ENCODE data around the gene DOCK4. TPM values are rescaled to one million over a fixed set of nuclear protein-coding genes. Genes with fewer than 3 reads are reported as not detected.

The DOCK4 gene
- total RNA-seq, 4 donors from 2014 or later: 30.8 to 49.8 (median 37.2) TPM

DNA sequence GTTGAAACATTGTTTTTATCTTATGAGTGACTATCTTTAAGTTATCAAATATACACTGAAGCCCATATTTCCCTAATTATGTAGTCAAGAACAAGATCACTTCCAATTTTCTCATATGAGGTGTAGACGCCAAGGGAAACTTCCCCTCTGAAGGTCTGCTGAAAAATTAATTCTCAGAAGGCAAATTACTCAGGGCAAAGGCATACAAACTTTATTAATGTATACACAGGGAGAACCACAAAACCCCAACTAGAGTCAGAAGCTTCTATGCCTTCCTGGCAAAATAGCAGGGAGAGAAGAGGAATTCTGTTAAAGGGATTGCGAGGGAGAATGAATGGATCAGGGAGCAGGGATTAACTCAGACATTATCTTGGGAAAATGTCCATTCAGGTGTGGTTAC lies 83.4 kb downstream of the DOCK4 start:
- TF ChIP-seq EP300 (IDR thresholded peaks at IDR 0.05) (no peak), POLR2A (IDR thresholded peaks at IDR 0.05) (no peak), CTCF (IDR thresholded peaks at IDR 0.05) (no peak)
- Histone ChIP-seq H3K4me3 (no peak overlapping the region), H3K9me3 (no peaks in the 10 kb centered on the region), H3K27me3 (no peaks in the 10 kb centered on the region), H3K36me3 (no peaks in the 10 kb centered on the region), H3K4me1 (peaks cover 0 to 5% (median 0%) of the 10 kb centered on the region in 4 donors), H3K27ac (no peak overlapping the region)
- WGBS, 2 donors: 91 to 95% methylated on average over 2 of the region's 2 CpGs
- no peak for DNase-seq (ENCODE audit: low spot score in 2 of 2)

GRCh38 chr7:112122144-112122543 lies 84.1 kb downstream of the DOCK4 start:
- Histone ChIP-seq H3K9me3 (no peaks in the 10 kb centered on the region), H3K4me1 (peaks cover 0 to 5% (median 0%) of the 10 kb centered on the region in 4 donors), H3K4me3 (no peak overlapping the region), H3K27me3 (no peaks in the 10 kb centered on the region), H3K27ac (no peak overlapping the region), H3K36me3 (no peaks in the 10 kb centered on the region)
- TF ChIP-seq CTCF (IDR thresholded peaks at IDR 0.05) (no peak), POLR2A (IDR thresholded peaks at IDR 0.05) (no peak), EP300 (IDR thresholded peaks at IDR 0.05) (no peak)
- DNase-seq (ENCODE audit: low spot score in 2 of 2): no peak

DNA sequence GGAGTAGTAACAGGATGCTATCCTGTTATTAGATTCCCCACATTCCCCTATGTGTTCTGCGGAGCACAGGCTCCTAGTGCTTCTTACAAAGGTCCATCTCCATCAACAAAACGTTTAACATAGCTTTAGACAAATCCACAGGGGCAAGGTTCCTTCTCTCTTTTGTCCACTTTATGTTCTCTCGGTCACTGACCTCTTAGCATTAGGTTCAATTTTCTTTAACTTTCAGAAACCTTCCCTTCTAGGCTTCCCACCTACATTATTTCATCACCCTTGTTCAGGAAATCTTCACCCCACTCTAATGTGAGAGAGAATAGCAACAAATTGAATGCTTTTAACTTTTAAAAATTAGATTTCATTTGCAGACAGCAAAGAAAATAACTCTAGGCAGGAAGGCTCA lies 84.9 kb downstream of the DOCK4 start:
- WGBS, 2 donors: 80 to 85% methylated on average over 3 of the region's 3 CpGs

GRCh38 chr7:112120696-112121217 lies 85.4 kb downstream of the DOCK4 start:
- no peaks in the 10 kb centered on the region for H3K9me3 ChIP-seq
- no peak overlapping the region for H3K27ac ChIP-seq
- H3K4me3 ChIP-seq: no peak overlapping the region
- no peaks in the 10 kb centered on the region for H3K36me3 ChIP-seq
- TF ChIP-seq CTCF (IDR thresholded peaks at IDR 0.05) (no peak), EP300 (IDR thresholded peaks at IDR 0.05) (no peak), POLR2A (IDR thresholded peaks at IDR 0.05) (no peak)
- H3K4me1 ChIP-seq: peaks cover 0 to 12% (median 0%) of the 10 kb centered on the region in 4 donors
- WGBS, 2 donors: 76 to 86% methylated on average over 1 of the region's 1 CpG
- no peaks in the 10 kb centered on the region for H3K27me3 ChIP-seq
- no peak for DNase-seq (ENCODE audit: low spot score in 2 of 2)

More for the DNA sequence above, 84.9 kb downstream of the DOCK4 start:
- no peak for TF ChIP-seq EP300 (IDR thresholded peaks at IDR 0.05)
- TF ChIP-seq CTCF (IDR thresholded peaks at IDR 0.05): no peak
- no peak for TF ChIP-seq POLR2A (IDR thresholded peaks at IDR 0.05)
- Histone ChIP-seq H3K27me3 (no peaks in the 10 kb centered on the region), H3K27ac (no peak overlapping the region), H3K4me1 (peaks cover 0 to 12% (median 0%) of the 10 kb centered on the region in 4 donors), H3K9me3 (no peaks in the 10 kb centered on the region), H3K4me3 (no peak overlapping the region), H3K36me3 (no peaks in the 10 kb centered on the region)
- DNase-seq (ENCODE audit: low spot score in 2 of 2): no peak

DNA sequence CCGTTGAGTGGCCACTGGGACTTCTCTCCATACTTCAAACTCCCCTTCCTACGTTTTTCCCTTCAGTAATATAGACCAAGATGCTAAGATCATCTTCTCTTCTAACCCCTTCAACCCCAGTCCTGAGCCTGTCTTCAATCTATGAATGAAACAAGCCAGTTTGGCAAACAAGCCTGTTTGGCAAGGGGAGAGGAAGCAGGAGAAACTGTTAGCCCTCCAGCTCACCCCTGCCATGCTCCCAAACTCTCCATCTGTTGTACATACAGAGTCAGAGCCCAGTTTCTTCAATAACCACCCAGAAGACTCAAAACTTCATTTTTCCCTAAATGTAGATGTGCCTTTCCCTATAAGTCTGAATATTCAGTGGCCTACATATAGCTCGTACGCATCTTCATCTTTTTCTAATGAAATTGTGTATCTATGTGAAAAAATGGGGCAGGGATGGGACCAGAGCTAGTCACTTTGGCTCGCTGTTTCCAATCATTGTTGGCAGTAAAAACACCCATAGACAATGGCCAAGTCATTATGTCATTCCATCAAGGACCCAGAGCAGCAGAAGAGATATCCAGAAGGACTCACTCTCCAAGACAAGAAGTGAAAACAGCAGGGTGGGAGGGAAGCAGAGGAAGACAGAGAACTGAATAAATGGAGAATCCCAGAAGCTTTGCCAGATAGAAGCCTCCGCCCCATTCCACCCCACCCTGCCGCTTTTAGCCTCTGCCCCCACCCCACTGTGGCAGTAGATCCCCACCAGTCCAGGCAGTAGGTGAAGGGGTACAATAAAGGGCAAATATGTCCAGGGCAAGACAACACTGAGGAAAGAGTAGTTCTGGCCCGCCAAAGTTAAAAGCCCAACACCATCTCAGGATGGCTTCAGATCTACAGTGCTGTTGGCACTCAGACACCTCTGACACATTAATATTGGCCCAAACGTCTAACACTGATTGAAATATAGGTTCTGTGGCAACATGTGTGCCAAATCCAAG lies 87.3 kb downstream of the DOCK4 start:
- no peak overlapping the region for H3K27ac ChIP-seq
- WGBS, 2 donors: 76 to 85% methylated on average over 9 of the region's 9 CpGs

More for the DNA sequence above, 87.3 kb downstream of the DOCK4 start:
- H3K36me3 ChIP-seq: no peaks in the 10 kb centered on the region
- TF ChIP-seq POLR2A (IDR thresholded peaks at IDR 0.05) (no peak), EP300 (IDR thresholded peaks at IDR 0.05) (no peak), CTCF (IDR thresholded peaks at IDR 0.05) (no peak)
- H3K4me1 ChIP-seq: peaks cover 0 to 16% (median 1%) of the 10 kb centered on the region in 4 donors
- H3K4me3 ChIP-seq: no peak overlapping the region
- no peaks in the 10 kb centered on the region for H3K27me3 ChIP-seq
- DNase-seq (ENCODE audit: low spot score in 2 of 2): no peak
- H3K9me3 ChIP-seq: no peaks in the 10 kb centered on the region
